OCI-LY7 (cell line): Measurements from ENCODE around the gene RYK.

Source experiments
- CTCF ChIP-seq: fragments of 200-600 bp; sonication (generic); conservative IDR thresholded peaks from 2 replicates; pipeline ENCODE4 v1.5.1; 2014; ENCODE audit warnings: mild to moderate bottlenecking, antibody characterized with exemption, low read length, moderate library complexity, mixed read lengths
- EZH2phosphoT487 ChIP-seq: fragments of 200-600 bp; sonication (generic); IDR thresholded peaks from 2 replicates; pipeline ENCODE4 v1.6.1; 2018; ENCODE audit warnings: low read depth, borderline replicate concordance, mild to moderate bottlenecking, mixed run types, antibody characterized with exemption, low read length, moderate library complexity, mixed read lengths

GRCh38 chr3:134296616-134297015, 46.0 kb upstream of the RYK start:
- TF ChIP-seq CTCF (no peak), EZH2phosphoT487 (no peak)
